ENCODE measurements around the gene CYP2U1. TPM values are rescaled to one million over a fixed set of nuclear protein-coding genes. Genes with fewer than 3 reads are reported as not detected.
A peak's percentile ranks its signal among the peaks of the same experiment; 100 is the strongest.

The CYP2U1 gene
- total and polyA plus RNA-seq, 9 of the 15 experiments (the other 6 are each of a cell fraction or from before 2014, with no cell fraction given): 0.03 to 0.15 (median 0.07) TPM

DNA sequence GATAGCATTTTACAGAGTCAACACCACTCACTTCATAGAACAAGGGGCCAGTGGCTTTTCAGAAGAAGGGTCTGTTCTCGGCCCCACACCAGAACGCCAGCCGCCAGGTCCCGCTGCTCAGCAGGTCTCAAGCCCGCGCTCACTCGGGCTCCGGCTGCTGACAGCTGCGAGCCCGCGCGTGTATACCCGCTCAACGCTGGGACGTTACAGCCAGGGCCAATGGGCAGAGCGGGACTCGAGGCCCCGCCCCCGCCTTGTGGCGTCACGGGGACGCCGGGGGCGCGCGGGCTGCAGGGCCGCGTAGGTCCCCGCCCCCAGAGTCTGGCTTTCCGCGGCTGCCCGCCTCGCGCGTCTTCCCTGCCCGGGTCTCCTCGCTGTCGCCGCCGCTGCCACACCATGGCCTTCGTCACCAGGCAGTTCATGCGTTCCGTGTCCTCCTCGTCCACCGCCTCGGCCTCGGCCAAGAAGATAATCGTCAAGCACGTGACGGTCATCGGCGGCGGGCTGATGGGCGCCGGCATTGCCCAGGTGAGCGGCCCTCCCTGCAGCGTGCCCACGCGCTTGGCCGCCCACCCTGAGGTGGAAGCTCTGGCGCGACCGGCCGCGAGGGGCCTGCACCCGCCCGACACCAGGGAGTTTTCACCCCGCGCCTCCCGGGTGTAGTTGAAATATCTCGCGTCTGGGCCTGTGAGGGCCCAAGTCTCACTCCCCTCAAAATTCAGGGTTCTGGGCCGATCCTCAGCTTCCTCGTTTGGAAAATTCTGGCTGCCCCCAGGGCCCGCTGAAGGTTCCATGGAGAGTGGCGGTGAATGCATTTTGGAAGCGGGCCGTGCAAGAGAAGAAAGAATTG lies 58.4 kb downstream of the CYP2U1 start, which contains the start of gene HADH (continued):
- TF ChIP-seq RAD51 (IDR thresholded peaks at IDR 0.05; ENCODE audit: borderline replicate concordance, low read depth) (peak; percentile 36; the same call in 1 of the 2 replicates), BCOR (IDR thresholded peaks at IDR 0.05) (0 out of 2 replicates have a peak, but pooled peaks have one; percentile 9), ZNF583 (CRISPR knock-in tag; IDR thresholded peaks at IDR 0.05) (no peak), CBX1 (IDR thresholded peaks at IDR 0.05; ENCODE audit: low read depth) (no peak; the same call in none of the 2 replicates), NFXL1 (CRISPR knock-in tag; IDR thresholded peaks at IDR 0.05) (no peak), KAT7 (CRISPR knock-in tag; IDR thresholded peaks at IDR 0.05; ENCODE audit: borderline replicate concordance) (no peak), FOSL1 (tag; conservative IDR thresholded peaks at IDR 0.05) (no peak), ZNF217 (CRISPR knock-in tag; IDR thresholded peaks at IDR 0.05) (no peak), ZNF354B (CRISPR knock-in tag; IDR thresholded peaks at IDR 0.05) (no peak), TBP (optimal IDR thresholded peaks at IDR 0.05; ENCODE audit: low read depth, low read length) (peak; percentile 79), ZFP36 (IDR thresholded peaks at IDR 0.05; ENCODE audit: low read depth, low read length, partially characterized antibody) (no peak), NR3C1 (CRISPR knock-in tag; IDR thresholded peaks at IDR 0.05) (0 out of 2 replicates have a peak, but pooled peaks have one; percentile 46), ZNF224 (CRISPR knock-in tag; IDR thresholded peaks at IDR 0.05) (0 out of 2 replicates have a peak, but pooled peaks have one; percentile 48), MBD2 (IDR thresholded peaks at IDR 0.05; ENCODE audit: borderline replicate concordance, low read depth) (no peak; the same call in 1 of the 2 replicates), TGIF2 (CRISPR knock-in tag; IDR thresholded peaks at IDR 0.05) (no peak), SMAD3 (CRISPR knock-in tag; conservative IDR thresholded peaks at IDR 0.05) (no peak), FOXK1 (CRISPR knock-in tag; IDR thresholded peaks at IDR 0.05; ENCODE audit: borderline replicate concordance) (0 out of 2 replicates have a peak, but pooled peaks have one; percentile 79), DPF2 (IDR thresholded peaks at IDR 0.05) (no peak), POLR2B (IDR thresholded peaks at IDR 0.05; ENCODE audit: low read depth, partially characterized antibody) (peak; percentile 67), HCFC1 (IDR thresholded peaks at IDR 0.05; ENCODE audit: low read depth, low read length) (0 out of 2 replicates have a peak, but pooled peaks have one; percentile 0), ZNF146 (CRISPR knock-in tag; IDR thresholded peaks at IDR 0.05; ENCODE audit: unreplicated experiment) (no peak), CBX3 (IDR thresholded peaks at IDR 0.05; ENCODE audit: borderline replicate concordance in 1 of 2, low read length in 2 of 2) (no peak; a peak in 1 of 3 replicates), RBFOX2 (IDR thresholded peaks at IDR 0.05; ENCODE audit: low read depth, low read length) (peak; percentile 91), ZNF174 (CRISPR knock-in tag; IDR thresholded peaks at IDR 0.05) (no peak), PRMT5 (CRISPR knock-in tag; IDR thresholded peaks at IDR 0.05) (no peak)
- TF ChIP-seq, protein P1, sequence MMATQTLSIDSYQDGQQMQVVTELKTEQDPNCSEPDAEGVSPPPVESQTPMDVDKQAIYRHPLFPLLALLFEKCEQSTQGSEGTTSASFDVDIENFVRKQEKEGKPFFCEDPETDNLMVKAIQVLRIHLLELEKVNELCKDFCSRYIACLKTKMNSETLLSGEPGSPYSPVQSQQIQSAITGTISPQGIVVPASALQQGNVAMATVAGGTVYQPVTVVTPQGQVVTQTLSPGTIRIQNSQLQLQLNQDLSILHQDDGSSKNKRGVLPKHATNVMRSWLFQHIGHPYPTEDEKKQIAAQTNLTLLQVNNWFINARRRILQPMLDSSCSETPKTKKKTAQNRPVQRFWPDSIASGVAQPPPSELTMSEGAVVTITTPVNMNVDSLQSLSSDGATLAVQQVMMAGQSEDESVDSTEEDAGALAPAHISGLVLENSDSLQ (IDR thresholded peaks at IDR 0.05): peak; percentile 67
- TF ChIP-seq, protein P2, sequence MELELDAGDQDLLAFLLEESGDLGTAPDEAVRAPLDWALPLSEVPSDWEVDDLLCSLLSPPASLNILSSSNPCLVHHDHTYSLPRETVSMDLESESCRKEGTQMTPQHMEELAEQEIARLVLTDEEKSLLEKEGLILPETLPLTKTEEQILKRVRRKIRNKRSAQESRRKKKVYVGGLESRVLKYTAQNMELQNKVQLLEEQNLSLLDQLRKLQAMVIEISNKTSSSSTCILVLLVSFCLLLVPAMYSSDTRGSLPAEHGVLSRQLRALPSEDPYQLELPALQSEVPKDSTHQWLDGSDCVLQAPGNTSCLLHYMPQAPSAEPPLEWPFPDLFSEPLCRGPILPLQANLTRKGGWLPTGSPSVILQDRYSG (tag; conservative IDR thresholded peaks at IDR 0.05; ENCODE audit: low read depth): no peak
- TF ChIP-seq, protein P3, sequence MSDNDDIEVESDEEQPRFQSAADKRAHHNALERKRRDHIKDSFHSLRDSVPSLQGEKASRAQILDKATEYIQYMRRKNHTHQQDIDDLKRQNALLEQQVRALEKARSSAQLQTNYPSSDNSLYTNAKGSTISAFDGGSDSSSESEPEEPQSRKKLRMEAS (CRISPR knock-in tag; IDR thresholded peaks at IDR 0.05): peak; percentile 89
